Neural progenitor cell (in vitro differentiated cells): ENCODE results near the gene WFIKKN1. TPM values are rescaled to one million over a fixed set of nuclear protein-coding genes. Genes with fewer than 3 reads are reported as not detected.

Experiments used
- DNase-seq: peaks from one replicate; pipeline ENCODE4 v3.0.0-alpha.2; 2016; ENCODE audit warnings: low spot score
- H2AFZ ChIP-seq: fragments of 200-600 bp; sonication (generic); replicated peaks from 2 replicates; pipeline ENCODE4 v1.6.1; 2016; ENCODE audit warnings: antibody characterized with exemption
- H3F3A ChIP-seq: fragments of 200-600 bp; sonication (generic); 2 replicates; pipeline ENCODE4 v1.6.1; 2016; ENCODE audit warnings: antibody characterized with exemption, low read depth
- H3K27ac ChIP-seq: fragments of 200-600 bp; sonication (generic); 2 replicates; pipeline ENCODE4 v1.5.1; 2016; ENCODE audit warnings: mild to moderate bottlenecking
- H3K27me3 ChIP-seq: fragments of 200-600 bp; sonication (generic); 2 replicates; pipeline ENCODE4 v1.6.1; 2016; ENCODE audit warnings: mild to moderate bottlenecking, moderate library complexity
- H3K36me3 ChIP-seq: fragments of 200-600 bp; sonication (generic); 2 replicates; pipeline ENCODE4 v1.5.1; 2016
- H3K4me1 ChIP-seq: fragments of 200-600 bp; sonication (generic); 2 replicates; pipeline ENCODE4 v1.6.1; 2016; ENCODE audit warnings: mixed run types
- H3K4me2 ChIP-seq: fragments of 200-600 bp; sonication (generic); 2 replicates; pipeline ENCODE4 v1.6.1; 2016
- H3K4me3 ChIP-seq: fragments of 200-600 bp; sonication (generic); 2 replicates; pipeline ENCODE4 v1.5.1; 2016
- H3K79me2 ChIP-seq: fragments of 200-600 bp; sonication (generic); 2 replicates; pipeline ENCODE4 v1.6.1; 2016; ENCODE audit warnings: low read depth
- H3K9ac ChIP-seq: fragments of 200-600 bp; sonication (generic); 2 replicates; pipeline ENCODE4 v1.6.1; 2016
- H3K9me3 ChIP-seq: fragments of 200-600 bp; sonication (generic); 2 replicates; pipeline ENCODE4 v1.5.1; 2016; ENCODE audit warnings: low read depth
- H4K20me1 ChIP-seq: fragments of 200-600 bp; sonication (generic); 2 replicates; pipeline ENCODE4 v1.6.1; 2016; ENCODE audit warnings: low read depth
- H3K27ac Mint-ChIP-seq: 3 replicates; pipeline ENCODE4 v1.8.0; 2021; ENCODE audit warnings: mixed read lengths
- H3K27me3 Mint-ChIP-seq: 2 replicates; pipeline ENCODE4 v1.8.0; 2022; ENCODE audit warnings: low read depth, mild to moderate bottlenecking, inconsistent platforms, moderate library complexity, mixed read lengths; ENCODE audit not compliant: insufficient read depth
- H3K36me3 Mint-ChIP-seq: 3 replicates; pipeline ENCODE4 v1.8.0; 2021; ENCODE audit warnings: mixed read lengths
- H3K4me1 Mint-ChIP-seq: 3 replicates; pipeline ENCODE4 v1.8.0; 2021; ENCODE audit warnings: mixed read lengths
- H3K4me3 Mint-ChIP-seq: 3 replicates; pipeline ENCODE4 v1.8.0; 2021; ENCODE audit warnings: mild to moderate bottlenecking, moderate library complexity, mixed read lengths
- H3K9me3 Mint-ChIP-seq: 3 replicates; pipeline ENCODE4 v1.8.0; 2020; ENCODE audit warnings: mixed read lengths
- EZH2 ChIP-seq: fragments of 200-600 bp; sonication (generic); IDR thresholded peaks from 2 replicates; pipeline ENCODE4 v1.6.1; 2017; ENCODE audit warnings: antibody characterized with exemption, mild to moderate bottlenecking, moderate library complexity
- EZH2phosphoT487 ChIP-seq: fragments of 200-600 bp; sonication (generic); IDR thresholded peaks from 2 replicates; pipeline ENCODE4 v1.6.1; 2017; ENCODE audit warnings: antibody characterized with exemption
- total RNA-seq: library from RNA; depleted of rRNA; stranded (reverse); fragments of >200 nt; gene quantifications from 2 replicates; pipeline ENCODE4 v1.2.3, GENCODE V29; 2015; ENCODE audit warnings: low replicate concordance
- TF ChIP-seq, protein P1 (sequence below): fragments of 200-600 bp; sonication (generic); IDR thresholded peaks from 2 replicates; pipeline ENCODE4 v1.5.1; 2017; ENCODE audit warnings: antibody characterized with exemption, mild to moderate bottlenecking

Gene WFIKKN1
- total RNA-seq, 1 donor from 2014 or later: 5.9 TPM

DNA sequence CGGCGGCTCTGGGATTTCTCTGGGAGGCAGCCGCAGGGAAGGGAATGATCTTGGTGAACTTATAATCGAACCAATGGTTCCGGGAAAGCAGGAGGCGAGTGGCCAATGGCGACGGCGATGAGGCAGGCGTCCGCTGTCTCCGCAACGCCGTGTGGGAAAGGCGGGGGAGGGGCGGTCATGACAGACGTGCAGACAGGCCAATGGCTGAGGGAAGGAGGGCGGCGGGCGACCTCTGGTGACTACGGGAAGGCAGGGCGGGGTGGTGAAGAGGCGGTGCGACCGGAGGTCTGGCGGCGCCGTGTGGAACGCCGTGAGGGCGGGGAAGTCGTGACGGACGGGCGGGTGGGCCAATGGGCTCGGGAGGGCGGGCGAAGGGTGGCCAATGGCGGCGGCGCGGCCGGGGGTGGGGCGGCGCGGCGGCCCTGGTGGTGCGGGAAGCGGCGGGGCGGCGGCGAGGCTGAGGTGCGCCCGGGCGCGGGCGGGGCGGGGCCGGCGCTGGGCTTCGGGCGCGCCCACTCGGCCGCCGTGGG lies 41.1 kb upstream of the WFIKKN1 start, which contains the start of gene RAB40C:
Gene RAB40C, plus strand, starts transcription at position 409 of the 530 bp plus-strand sequence. CDS start 226 bp downstream, outside the sequence.
- Histone ChIP-seq H3K4me3 (peak within 1 kb of the TSS; percentile 99), H3K27ac (peak within 1 kb of the TSS; percentile 92), H3K9ac (peak within 1 kb of the TSS; percentile 78), H3K36me3 (no peaks in the 10 kb centered on the region), H3K4me2 (peak within 1 kb of the TSS; percentile 94), H3K27me3 (peaks cover 38% of the 10 kb centered on the region), H3K4me1 (peaks cover 3% of the 10 kb centered on the region), H4K20me1 (peaks cover 77% of the 10 kb centered on the region), H3K9me3 (no peaks in the 10 kb centered on the region), H3F3A (peaks cover 20% of the 10 kb centered on the region), H3K79me2 (peaks cover 32% of the 10 kb centered on the region), H2AFZ (peak within 1 kb of the TSS; percentile 99)
- DNase-seq: peak; percentile 99
- Mint-ChIP-seq H3K4me1 (peaks cover 32% of the 10 kb centered on the region), H3K4me3 (peak within 1 kb of the TSS; percentile 100), H3K36me3 (peaks cover 6% of the 10 kb centered on the region), H3K27ac (peak within 1 kb of the TSS; percentile 100), H3K27me3 (peaks cover 15% of the 10 kb centered on the region), H3K9me3 (no peaks in the 10 kb centered on the region)
- TF ChIP-seq, protein P1, sequence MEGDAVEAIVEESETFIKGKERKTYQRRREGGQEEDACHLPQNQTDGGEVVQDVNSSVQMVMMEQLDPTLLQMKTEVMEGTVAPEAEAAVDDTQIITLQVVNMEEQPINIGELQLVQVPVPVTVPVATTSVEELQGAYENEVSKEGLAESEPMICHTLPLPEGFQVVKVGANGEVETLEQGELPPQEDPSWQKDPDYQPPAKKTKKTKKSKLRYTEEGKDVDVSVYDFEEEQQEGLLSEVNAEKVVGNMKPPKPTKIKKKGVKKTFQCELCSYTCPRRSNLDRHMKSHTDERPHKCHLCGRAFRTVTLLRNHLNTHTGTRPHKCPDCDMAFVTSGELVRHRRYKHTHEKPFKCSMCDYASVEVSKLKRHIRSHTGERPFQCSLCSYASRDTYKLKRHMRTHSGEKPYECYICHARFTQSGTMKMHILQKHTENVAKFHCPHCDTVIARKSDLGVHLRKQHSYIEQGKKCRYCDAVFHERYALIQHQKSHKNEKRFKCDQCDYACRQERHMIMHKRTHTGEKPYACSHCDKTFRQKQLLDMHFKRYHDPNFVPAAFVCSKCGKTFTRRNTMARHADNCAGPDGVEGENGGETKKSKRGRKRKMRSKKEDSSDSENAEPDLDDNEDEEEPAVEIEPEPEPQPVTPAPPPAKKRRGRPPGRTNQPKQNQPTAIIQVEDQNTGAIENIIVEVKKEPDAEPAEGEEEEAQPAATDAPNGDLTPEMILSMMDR: peak; percentile 21
- TF ChIP-seq EZH2phosphoT487 (no peak), EZH2 (no peak)

DNA sequence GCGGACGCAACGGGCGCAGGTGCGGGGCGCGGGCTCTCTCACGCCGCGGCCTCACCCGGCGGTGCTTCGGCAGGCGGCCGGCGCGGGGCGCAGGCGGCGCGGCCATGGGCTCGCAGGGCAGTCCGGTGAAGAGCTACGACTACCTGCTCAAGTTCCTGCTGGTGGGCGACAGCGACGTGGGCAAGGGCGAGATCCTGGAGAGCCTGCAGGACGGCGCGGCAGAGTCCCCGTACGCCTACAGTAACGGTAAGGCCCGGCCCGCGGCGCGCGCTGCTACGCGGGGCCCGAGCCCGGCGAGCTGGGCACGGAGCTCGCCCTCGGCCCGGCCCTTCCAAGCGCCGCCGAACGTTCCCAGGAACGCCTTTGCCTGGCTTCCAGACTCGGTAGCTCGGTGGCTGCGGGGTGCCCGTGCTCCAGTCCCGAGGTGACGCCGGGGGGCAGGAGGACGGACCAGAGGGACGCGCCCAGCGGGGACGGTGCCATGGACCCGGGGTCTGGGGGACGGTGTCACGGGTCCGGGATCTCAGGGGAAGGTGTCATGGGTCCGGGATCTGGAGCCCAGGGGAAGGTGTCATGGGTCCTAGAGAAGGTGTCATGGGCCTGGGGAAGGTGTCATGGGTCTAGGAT lies 40.5 kb upstream of the WFIKKN1 start:
- H3F3A ChIP-seq: peaks cover 20% of the 10 kb centered on the region
- H3K27me3 ChIP-seq: peaks cover 36% of the 10 kb centered on the region
- TF ChIP-seq, protein P1: no peak
- TF ChIP-seq EZH2: no peak
- no peak for TF ChIP-seq EZH2phosphoT487
- H3K36me3 ChIP-seq: no peaks in the 10 kb centered on the region
- Mint-ChIP-seq H3K27me3 (peaks cover 15% of the 10 kb centered on the region), H3K4me1 (peaks cover 32% of the 10 kb centered on the region), H3K36me3 (peaks cover 6% of the 10 kb centered on the region), H3K27ac (peak overlapping the region; percentile 55), H3K9me3 (no peaks in the 10 kb centered on the region), H3K4me3 (peak overlapping the region; percentile 94)
- peak overlapping the region; percentile 82 for H2AFZ ChIP-seq
- DNase-seq: peak; percentile 64
- peaks cover 3% of the 10 kb centered on the region for H3K4me1 ChIP-seq
- H3K4me3 ChIP-seq: peak overlapping the region; percentile 99
- H4K20me1 ChIP-seq: peaks cover 81% of the 10 kb centered on the region
- no peaks in the 10 kb centered on the region for H3K9me3 ChIP-seq
- H3K4me2 ChIP-seq: peak overlapping the region; percentile 84
- H3K27ac ChIP-seq: no peak overlapping the region
- H3K9ac ChIP-seq: peak overlapping the region; percentile 57
- H3K79me2 ChIP-seq: peaks cover 32% of the 10 kb centered on the region

DNA sequence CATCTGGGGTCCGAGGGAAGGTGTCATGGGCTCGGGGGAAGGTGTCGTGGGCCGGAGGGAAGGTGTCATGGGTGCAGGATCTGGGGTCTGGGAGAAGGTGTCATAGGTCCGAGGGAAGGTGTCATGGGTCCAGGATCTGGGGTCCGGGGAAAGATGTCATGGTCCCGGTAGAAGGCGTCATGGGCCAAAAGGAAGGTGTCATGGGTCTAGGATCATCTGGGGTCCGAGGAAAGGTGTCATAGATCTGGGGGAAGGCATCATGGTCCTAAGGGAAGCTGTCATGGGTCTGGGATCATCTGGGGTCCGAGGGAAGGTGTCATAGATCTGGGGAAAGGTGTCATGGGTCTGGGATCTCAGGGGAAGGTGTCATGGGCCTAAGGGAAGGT lies 40.0 kb upstream of the WFIKKN1 start:
- Histone ChIP-seq H3K36me3 (no peaks in the 10 kb centered on the region), H3K4me2 (peak overlapping the region; percentile 84), H3K27ac (no peak overlapping the region), H3K9ac (peak overlapping the region; percentile 57), H3F3A (peaks cover 16% of the 10 kb centered on the region), H4K20me1 (peaks cover 79% of the 10 kb centered on the region), H2AFZ (no peak overlapping the region), H3K4me3 (peak overlapping the region; percentile 99), H3K9me3 (no peaks in the 10 kb centered on the region), H3K79me2 (peaks cover 32% of the 10 kb centered on the region), H3K27me3 (peaks cover 31% of the 10 kb centered on the region), H3K4me1 (peaks cover 3% of the 10 kb centered on the region)
- peaks cover 30% of the 10 kb centered on the region for H3K4me1 Mint-ChIP-seq
- TF ChIP-seq, protein P1: no peak
- no peak for TF ChIP-seq EZH2
- no peak for TF ChIP-seq EZH2phosphoT487
- peaks cover 6% of the 10 kb centered on the region for H3K36me3 Mint-ChIP-seq
- no peak for DNase-seq
- peak overlapping the region; percentile 94 for H3K4me3 Mint-ChIP-seq
- H3K9me3 Mint-ChIP-seq: no peaks in the 10 kb centered on the region
- peak overlapping the region; percentile 55 for H3K27ac Mint-ChIP-seq
- H3K27me3 Mint-ChIP-seq: peaks cover 12% of the 10 kb centered on the region
